Fibroblast of pulmonary artery (primary cell): Measurements from ENCODE around the gene CYP3A4.
"Not testable (repeated sequence)": the region's sequence is repeated elsewhere in the genome, so short reads cannot be mapped to it uniquely, and the experiment has no call there.

ENCODE experiments used
- DNase-seq: peaks from one replicate; pipeline ENCODE4 v3.0.0-alpha.2; 2010; ENCODE audit warnings: low read depth
- H3K4me3 ChIP-seq: replicated peaks from 2 replicates; pipeline ENCODE4 v1.5.1; 2011; ENCODE audit warnings: low read depth, mild to moderate bottlenecking, control low read depth, low read length, moderate library complexity
- TF ChIP-seq, protein P1 (sequence below): IDR thresholded peaks from 2 replicates; pipeline ENCODE4 v1.5.1; 2011; ENCODE audit warnings: mild to moderate bottlenecking, control low read depth, low read length, inconsistent platforms; ENCODE audit errors: missing control alignments

Gene CYP3A4

DNA sequence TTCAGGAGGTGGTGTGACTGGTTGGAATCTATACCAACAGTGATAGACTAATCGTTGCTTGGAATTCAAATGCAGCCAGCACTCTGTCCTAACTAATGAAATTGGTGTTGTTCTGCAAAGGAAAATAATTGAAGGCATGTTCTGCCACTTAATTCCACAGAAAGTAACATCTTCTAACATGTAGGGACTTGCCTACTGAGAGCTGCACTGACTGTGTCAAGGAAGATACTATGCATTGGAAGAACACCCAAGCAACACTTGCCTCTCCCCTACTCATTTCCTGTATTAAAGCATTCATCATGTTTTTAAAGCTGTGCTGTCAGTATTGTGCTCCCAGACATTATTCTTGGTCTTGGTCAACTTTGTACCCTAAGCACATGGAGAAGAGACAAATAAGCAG lies 46.3 kb downstream of the CYP3A4 start:
- DNase-seq = peak; percentile 2
- TF ChIP-seq, protein P1, sequence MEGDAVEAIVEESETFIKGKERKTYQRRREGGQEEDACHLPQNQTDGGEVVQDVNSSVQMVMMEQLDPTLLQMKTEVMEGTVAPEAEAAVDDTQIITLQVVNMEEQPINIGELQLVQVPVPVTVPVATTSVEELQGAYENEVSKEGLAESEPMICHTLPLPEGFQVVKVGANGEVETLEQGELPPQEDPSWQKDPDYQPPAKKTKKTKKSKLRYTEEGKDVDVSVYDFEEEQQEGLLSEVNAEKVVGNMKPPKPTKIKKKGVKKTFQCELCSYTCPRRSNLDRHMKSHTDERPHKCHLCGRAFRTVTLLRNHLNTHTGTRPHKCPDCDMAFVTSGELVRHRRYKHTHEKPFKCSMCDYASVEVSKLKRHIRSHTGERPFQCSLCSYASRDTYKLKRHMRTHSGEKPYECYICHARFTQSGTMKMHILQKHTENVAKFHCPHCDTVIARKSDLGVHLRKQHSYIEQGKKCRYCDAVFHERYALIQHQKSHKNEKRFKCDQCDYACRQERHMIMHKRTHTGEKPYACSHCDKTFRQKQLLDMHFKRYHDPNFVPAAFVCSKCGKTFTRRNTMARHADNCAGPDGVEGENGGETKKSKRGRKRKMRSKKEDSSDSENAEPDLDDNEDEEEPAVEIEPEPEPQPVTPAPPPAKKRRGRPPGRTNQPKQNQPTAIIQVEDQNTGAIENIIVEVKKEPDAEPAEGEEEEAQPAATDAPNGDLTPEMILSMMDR = no peak
- H3K4me3 ChIP-seq = no peak overlapping the region

DNA sequence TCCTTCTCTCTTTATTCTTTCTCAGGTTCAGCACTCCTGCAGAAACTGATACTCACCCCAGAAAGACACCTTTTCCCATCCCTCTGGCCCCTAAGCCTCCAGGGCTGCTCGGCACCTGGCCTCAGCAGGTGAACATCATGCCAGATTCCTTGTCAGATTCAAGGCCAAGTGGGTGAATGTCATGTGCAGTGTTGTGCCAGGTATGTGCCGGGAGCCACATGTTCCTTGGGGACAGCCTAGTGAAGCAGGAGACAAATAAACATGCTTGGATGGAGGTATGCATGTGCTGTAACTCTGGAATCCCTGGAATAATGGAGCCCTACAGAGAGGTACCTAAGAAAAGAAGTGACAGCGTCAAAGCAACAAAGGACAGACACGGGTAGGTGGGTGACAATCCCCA lies 47.3 kb downstream of the CYP3A4 start:
- not testable (repeated sequence) for H3K4me3 ChIP-seq, DNase-seq

DNA sequence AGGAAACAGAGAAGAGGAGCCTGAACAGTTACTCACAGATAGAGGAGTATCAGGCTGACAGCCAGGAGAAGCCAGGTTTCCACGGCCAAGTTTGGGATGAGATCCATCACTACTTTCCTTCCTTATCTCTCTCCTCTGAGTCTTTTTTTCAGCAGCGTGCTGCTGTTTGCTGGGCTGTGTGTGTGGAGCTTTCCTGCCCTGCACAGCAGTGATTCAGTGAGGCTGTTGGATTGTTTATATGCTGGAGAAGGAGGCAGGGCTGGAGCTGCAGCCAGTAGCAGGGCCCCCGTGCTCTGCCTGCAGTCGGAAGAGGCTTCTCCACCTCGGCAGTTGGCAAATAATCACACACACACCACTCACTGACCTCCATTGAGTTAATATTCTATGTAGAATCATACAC lies 49.0 kb downstream of the CYP3A4 start, which contains the start of gene CYP3A7:
TSS of gene CYP3A7 (minus strand) at position 210 of the 400 bp plus-strand sequence. CDS start at position 107, 103 bp downstream.
- H3K4me3 ChIP-seq = no peak within 1 kb of the TSS
- TF ChIP-seq, protein P1 = no peak
- DNase-seq = no peak

DNA sequence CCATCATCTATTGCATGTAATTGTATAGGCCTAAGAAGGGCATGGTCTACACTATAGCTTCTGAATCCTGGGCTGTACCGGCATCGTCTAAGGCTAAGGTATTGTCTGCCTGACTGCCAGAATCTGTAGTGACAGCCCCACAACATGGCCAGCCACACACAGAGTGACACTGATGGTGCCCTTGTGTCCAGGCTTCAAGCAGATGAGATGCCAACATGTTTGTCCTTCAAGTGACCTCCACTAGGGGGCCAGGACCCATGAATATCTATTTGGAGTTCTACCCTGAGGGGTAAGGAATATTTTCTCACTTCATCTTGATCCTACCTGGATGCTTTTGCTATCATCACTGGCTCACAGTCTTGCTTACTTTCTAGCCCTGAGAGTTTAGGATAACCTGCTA lies 50.5 kb downstream of the CYP3A4 start:
- no peak for DNase-seq
- H3K4me3 ChIP-seq = no peak overlapping the region
- TF ChIP-seq, protein P1 = peak; percentile 34

DNA sequence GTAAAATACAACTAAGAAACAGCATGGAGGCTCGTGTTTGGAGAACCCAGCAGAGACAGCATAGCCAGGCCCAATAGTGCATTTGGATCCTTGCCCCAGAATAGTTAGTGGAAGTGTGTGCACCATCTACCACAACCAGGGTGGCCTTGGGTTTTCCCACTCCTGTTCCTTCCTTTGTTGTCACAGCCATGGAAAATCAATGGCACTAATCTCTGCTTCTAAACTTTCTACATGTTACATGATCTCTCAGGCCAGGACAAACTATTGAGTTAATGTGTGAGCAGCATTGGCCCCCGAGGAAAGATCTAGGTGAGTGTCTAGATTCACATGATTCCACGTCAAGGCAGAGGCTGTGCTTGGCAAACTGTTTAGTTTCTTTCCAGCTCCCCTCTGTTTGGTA lies 51.0 kb downstream of the CYP3A4 start:
- TF ChIP-seq, protein P1 = no peak
- H3K4me3 ChIP-seq = no peak overlapping the region
- no peak for DNase-seq

DNA sequence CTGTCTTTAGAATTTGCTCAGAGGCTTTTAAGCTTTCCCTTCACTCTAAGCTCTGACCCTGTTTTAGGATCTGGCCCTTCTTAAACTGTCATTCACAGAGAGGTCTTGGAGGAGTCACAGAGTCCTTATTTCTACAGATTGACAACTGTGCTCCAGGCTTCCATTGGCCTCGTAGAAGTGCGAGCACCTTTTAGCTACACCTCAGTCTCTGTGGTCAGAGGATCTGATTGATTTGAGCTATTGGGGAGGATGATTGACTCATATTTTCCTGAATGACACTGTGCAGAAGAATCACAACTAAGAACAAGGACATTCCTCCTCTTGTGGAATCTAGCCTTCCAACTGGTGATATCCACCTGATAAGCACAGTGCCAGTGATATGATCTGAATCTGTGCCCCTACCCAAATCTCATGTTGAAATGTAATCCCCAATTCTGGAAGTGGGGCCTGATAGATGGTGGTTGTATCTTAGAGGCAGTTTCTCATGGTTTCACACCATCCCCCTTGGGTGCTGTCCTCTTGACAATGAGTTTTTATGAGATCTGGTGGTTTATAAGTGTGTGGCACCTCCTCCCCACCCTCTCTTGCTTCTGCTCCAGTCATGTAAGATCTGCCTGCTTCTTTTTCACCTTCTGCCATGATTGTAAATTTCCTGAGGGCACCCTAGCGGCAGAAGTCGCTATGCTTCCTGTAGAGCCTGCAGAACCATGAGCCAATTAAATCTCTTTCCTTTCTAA lies 52.2 kb downstream of the CYP3A4 start:
- DNase-seq = no peak
- TF ChIP-seq, protein P1 = no peak
- no peak overlapping the region for H3K4me3 ChIP-seq

DNA sequence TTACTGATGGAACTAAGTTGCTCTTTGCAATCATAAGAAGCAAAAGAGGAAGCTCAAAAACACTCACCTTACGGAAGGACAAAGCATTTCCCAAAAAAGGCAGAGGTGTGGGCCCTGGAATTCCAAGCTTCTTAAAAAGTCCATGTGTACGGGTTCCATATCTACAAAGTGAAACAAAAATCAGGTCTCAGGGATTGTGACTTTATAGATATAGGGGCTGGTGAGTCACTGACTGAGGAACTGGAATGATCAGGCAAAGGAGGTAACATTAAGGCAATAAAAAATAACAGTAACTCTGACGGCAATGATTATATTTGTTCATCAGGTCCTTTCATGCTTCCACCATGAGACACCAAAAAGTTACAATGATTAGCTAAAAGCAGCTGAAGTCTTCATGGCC lies 53.0 kb downstream of the CYP3A4 start:
- TF ChIP-seq, protein P1 = no peak
- H3K4me3 ChIP-seq = no peak overlapping the region
- no peak for DNase-seq
